M059J (cell line): ENCODE measurements around the gene NFKBIE. TPM values are rescaled to one million over a fixed set of nuclear protein-coding genes. Genes with fewer than 3 reads are reported as not detected.

ENCODE experiments used
- total RNA-seq: library from RNA; depleted of rRNA; stranded (reverse); fragments of >200 nt; shearing (Covaris generic); gene quantifications from 2 replicates; pipeline ENCODE4 v1.2.3, GENCODE V29; 2014; rRNA removed

NFKBIE gene
- total RNA-seq, 1 experiment from 2014 or later: 48.8 TPM

Other genes with a start within 250 kb of the NFKBIE start
- gene MRPL14, start 138.1 kb downstream of the NFKBIE start, total RNA-seq: 100 and 111 TPM in 2 replicates
- gene TMEM63B, start 138.0 kb downstream of the NFKBIE start, total RNA-seq: 32.8 and 45.0 TPM in 2 replicates
- not detected in 2 replicates for gene CAPN11, start 106.7 kb downstream of the NFKBIE start, total RNA-seq
- not detected in 2 replicates for gene MYMX, start 48.6 kb downstream of the NFKBIE start, total RNA-seq
- gene SLC29A1, start 42.0 kb downstream of the NFKBIE start, total RNA-seq: 27.4 and 31.1 TPM in 2 replicates
- 1,284 and 1,407 TPM in 2 replicates for gene HSP90AB1, start 18.4 kb downstream of the NFKBIE start, total RNA-seq
- gene SLC35B2, start 8.0 kb downstream of the NFKBIE start, total RNA-seq: 205 and 215 TPM in 2 replicates
- gene TMEM151B, start 4.9 kb upstream of the NFKBIE start, total RNA-seq: 0.05 TPM in 1 of 2 replicates, not detected in the other
- gene AARS2, start 47.8 kb upstream of the NFKBIE start, total RNA-seq: 7.3 and 19.0 TPM in 2 replicates
- not detected in 2 replicates for gene SPATS1, start 77.1 kb upstream of the NFKBIE start, total RNA-seq
- 35.3 and 49.7 TPM in 2 replicates for gene CDC5L, start 122.2 kb upstream of the NFKBIE start, total RNA-seq